T-helper 2 cell (primary cell): ENCODE results near the gene KRT79.

Source experiments
- DNase-seq, 5 experiments: peaks; one replicate each; pipeline versions ENCODE4 v3.0.0 to v3.0.0-alpha.2; 2012 to 2022

Gene KRT79

GRCh38 chr12:52832985-52833905 is 866 bp downstream of the KRT79 start:
- no peak for DNase-seq

- DNase-seq: no peak
Measured at GRCh38 chr12:52832451-52832850, 1.7 kb downstream of the KRT79 start.

- DNase-seq: no peak
Measured at GRCh38 chr12:52831251-52831650, 2.9 kb downstream of the KRT79 start.

- no peak for DNase-seq
Measured at GRCh38 chr12:52829986-52830770, 3.9 kb downstream of the KRT79 start.

GRCh38 chr12:52828591-52829021 is 5.5 kb downstream of the KRT79 start:
- no peak for DNase-seq

GRCh38 chr12:52828156-52828555 is 6.0 kb downstream of the KRT79 start:
- DNase-seq: no peak

GRCh38 chr12:52827499-52828090 is 6.5 kb downstream of the KRT79 start:
- DNase-seq: no peak

- DNase-seq: no peak
Measured at GRCh38 chr12:52826611-52827498, 7.3 kb downstream of the KRT79 start.

- DNase-seq: no peak
Measured at GRCh38 chr12:52825961-52826360, 8.2 kb downstream of the KRT79 start.

GRCh38 chr12:52824741-52825410 is 9.2 kb downstream of the KRT79 start:
- DNase-seq: no peak

GRCh38 chr12:52823761-52824450 is 10.2 kb downstream of the KRT79 start:
- DNase-seq: no peak

GRCh38 chr12:52822771-52823510 is 11.2 kb downstream of the KRT79 start:
- DNase-seq: no peak

- no peak for DNase-seq
Measured at GRCh38 chr12:52821826-52822660, 12.1 kb downstream of the KRT79 start.

GRCh38 chr12:52821071-52821730 is 12.9 kb downstream of the KRT79 start:
- DNase-seq: no peak

GRCh38 chr12:52820521-52820920 is 13.6 kb downstream of the KRT79 start:
- no peak for DNase-seq

- DNase-seq: no peak
Measured at GRCh38 chr12:52819731-52820510, 14.2 kb downstream of the KRT79 start.

GRCh38 chr12:52818887-52819420 is 15.2 kb downstream of the KRT79 start:
- DNase-seq: no peak

- no peak for DNase-seq
Measured at GRCh38 chr12:52818388-52818787, 15.7 kb downstream of the KRT79 start.
